CD4-positive, alpha-beta T cell treated with Interleukin-12 subunit alpha and Interleukin-12 subunit beta, for 1 hour (primary cell): ENCODE measurements around the gene ANAPC4.

Source experiments
- DNase-seq: peaks from one replicate; pipeline ENCODE4 v3.0.0-alpha.2; 2020

The ANAPC4 gene

DNA sequence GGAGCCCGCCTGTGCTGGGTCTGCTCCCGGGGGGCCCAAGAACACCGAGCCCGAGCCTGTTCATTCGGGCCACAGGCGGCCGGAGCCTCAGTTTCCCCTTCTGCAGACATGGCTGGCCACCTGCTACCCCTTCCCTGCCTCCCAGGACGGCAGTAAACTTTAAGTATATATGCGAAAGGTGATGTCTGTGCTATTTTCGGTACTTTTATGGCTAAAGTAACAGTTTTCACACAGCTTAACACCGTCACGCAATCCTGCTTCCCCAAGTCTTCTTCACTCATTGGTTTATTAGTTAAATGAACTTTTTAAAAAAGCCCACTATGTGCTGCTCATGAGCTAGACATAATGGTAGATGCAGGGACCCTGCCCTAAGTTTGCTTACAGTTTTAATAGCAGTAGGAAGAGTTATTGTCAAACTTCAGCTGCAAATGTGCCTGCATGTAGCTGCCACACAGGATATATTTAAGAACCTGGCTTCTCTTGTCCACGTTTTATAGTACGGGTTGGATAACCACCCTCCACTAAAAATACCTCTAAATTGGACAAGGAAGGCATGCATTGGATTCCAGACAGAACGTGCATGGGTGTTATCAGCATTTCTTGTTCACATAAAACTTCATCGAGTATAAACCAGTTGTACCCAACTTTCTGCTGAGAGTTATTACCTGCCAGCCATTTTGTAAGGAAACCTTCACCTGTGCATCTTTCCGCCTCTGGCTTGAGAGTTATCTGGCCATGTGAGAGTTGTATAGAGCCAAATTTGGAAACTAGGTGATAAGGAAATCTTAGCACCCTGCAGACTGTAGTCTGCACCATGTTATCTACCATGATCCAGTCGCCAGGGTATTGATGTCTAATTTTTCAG is 741 bp downstream of the ANAPC4 start:
- DNase-seq, result no peak

DNA sequence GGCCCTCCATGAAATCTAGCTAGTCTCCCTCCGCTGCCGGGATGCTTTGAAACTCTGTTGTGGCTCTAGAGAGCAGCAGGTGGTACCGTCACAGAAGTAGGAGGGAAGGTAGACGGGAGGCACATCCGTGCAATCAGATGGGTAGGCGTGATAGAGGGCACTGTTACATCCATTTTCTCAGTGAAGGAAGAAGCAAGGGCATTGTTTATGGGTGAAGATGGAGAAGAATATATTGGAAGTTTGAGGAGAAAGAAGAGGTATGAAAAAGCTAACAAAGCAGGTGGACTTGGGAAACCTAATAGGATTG is 1.3 kb downstream of the ANAPC4 start:
- DNase-seq, result no peak

DNA sequence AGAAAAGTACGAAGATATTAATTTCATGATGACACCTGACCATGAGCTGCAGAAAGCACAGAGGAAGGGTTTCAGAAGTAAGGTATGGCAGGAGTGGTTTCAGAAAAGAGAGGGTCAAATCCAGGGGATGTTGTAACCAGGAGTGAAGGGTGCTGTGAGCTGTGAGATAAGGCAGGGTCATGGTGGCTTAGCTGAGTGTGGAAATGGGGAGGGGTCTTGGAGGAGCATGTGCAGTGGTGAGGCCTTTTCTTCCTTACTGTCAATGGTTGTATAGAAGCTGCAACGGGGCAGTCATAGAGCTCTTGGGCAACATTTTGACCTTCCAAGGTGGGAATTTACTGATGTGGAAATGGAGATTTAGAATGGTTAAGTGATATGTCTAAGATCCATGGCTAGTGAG is 2.5 kb downstream of the ANAPC4 start:
- no peak for DNase-seq

DNA sequence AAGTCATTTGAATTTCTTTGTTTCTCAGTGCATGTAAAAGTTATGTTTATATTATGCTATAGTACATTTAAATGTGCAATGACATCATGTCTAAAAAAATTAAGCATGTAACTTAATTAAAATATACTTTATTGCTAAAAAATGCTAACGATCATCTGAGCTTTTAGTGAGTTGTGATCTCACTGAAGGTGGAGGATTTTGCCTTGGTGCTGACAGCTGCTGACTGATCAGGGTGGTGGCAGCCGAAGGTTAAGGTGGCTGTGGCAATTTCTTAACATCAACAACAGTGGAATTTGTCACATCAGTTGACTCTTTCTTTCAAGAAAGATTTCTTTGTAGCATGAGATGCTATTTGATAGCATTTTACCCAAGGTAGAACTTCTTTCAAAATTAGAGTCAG is 6.6 kb downstream of the ANAPC4 start:
- DNase-seq, result no peak

DNA sequence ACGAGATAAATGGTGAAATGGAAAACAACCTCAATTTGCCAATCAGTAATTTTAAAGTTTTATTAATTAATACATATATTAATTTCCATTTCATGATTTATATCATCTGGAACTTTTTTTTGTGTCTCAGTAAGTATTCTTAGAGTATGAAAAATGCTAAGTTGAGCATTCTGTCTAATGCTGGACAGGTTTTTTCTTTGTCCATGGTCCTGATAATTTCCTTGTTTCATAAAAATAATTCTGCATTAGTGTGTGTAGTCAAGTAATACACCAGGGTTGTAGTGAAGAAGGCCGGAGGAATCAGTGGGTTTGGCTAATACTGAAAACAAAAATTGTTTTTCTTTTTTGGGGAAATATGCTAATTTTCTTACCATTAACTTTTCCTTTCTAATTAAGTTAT is 9.9 kb downstream of the ANAPC4 start:
- no peak for DNase-seq

DNA sequence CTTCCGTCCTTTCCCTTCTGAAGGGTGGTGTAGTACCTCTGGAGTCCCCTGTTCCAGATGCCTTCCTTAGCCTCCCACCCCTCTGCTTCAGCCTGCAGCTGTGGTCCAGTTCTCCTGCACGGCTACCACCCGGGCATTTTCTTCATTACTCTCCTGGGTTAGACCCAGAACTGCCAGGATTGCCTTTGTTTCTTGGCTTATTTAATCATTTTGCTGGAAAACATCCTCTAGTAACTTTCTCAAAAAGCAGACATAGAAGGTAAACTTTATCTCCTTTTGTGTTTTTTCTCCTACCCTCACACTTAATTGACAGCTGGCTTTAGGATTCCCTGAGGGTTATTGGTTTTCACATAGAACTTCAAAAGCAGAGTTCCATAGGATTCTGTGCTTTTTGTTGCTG is 20.2 kb downstream of the ANAPC4 start:
- no peak for DNase-seq

DNA sequence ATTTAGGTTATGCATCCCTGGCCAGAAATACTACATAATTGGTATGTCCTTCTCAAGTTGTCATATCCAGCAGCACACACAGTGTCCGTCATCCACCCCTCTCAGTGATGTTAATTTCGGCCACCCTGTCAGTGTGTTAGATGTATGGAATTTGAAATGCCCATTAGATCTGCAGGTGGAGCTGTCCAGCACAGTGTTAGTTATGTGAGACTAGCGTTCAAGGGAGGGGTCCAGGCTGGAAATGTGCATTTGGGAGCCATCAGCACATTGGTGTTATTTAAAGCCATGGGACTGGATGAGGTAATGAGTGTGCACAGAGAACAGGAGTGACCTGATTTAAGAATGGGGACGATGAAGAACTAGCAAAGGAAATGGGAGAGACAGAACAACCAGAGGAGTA is 22.4 kb downstream of the ANAPC4 start:
- no peak for DNase-seq

DNA sequence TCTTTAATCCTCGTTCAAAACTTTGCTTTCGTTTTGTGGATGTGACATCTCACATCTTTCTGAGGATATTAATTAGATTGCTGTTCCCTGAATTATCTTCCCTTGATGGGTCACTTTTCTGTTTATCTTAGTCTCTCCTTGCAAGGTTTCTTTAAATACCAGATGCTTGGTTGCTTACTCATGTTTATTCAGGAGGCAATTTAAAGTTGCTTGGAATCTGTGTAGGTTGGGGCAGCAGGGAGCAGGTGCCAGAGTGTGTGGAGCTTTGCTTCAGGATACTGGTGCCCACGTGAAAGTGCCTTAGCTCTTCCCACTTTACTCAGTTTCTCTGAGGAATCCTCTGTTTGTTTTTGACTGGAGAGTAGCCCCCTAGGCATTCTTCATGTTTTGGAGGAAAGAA is 24.0 kb downstream of the ANAPC4 start:
- DNase-seq, result no peak

DNA sequence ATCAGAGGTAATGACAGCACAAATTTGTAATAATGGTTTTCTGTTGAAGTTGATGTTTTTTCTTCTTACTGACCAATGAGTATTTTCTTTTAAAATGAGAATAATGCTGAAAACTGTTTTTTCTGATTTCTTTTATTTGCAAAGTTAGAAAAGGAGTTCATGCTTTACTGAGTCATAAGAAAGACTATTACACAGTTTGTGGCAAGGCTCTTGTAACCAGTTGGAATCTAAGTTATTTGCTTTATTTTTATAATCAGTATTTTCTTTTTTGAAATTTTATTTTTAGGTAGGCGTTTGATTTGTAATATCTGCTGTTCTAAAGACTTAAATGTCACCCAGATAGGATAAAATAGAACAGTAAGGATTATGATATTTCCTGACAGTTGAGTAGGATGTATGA is 25.5 kb downstream of the ANAPC4 start:
- DNase-seq, result no peak

DNA sequence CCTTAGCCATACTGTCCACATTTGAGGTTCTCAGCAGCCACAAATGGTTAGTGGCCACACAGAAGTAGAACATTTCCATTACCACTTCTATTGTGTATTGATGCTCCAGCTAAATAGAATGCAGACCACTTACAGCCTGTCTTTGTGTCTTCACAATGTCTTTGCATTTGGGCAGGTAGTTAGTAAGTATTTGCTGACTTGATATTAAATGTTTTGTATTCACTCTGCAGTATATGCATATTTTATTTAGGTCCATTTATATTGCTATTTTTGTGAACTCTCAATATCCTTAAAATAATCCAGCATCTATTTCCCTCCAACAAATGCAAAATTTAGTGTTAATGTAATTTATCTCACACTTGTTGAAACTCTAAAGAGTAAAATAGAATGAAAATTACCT is 26.6 kb downstream of the ANAPC4 start:
- DNase-seq, result no peak

DNA sequence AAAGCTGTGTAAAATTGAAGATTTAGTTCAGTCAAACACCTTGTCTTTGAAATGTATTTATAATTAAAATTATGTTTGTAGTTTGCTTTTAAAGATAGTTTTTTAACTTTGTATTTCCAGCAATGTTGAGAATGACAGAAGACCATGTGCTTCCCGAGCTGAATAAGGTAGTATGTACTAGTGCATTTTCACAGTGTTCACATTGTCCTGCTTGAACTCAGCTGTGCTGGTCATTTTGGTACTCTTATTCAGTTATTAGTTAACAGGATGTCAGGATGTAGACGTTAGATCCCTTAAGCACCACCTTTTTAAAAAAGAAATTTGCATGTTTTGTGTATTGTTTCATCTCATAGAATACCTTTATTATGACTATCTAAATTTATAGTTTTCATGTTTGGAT is 28.4 kb downstream of the ANAPC4 start:
- no peak for DNase-seq

DNA sequence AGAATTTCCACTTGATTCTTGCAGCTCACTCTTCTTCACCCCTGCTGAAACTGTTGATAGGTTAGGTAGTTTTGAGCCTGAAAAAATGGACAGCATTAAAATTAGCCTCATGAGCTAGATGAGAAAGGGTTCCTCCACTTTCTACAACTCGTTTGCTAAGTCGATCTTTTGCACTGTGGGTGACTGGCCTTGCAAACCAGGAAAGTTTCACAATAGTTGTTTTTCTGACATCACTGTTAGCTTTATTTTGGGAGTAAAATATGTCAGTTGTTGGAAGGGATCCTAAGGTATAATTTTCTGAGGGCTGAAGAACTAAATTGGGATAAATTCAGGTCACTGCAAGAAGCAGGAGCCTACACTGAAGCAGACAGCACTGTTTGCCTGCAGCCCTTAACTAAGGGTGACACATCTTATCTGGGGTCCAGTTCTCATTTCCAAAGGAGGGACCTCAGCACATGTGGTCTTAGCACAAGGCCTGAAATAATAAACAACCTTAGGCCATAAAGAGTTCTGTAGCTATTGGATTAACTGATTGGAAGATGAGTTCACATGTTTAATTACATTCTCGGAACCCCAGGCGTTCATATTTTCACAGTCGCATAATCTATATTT is 29.1 kb downstream of the ANAPC4 start:
- no peak for DNase-seq

DNA sequence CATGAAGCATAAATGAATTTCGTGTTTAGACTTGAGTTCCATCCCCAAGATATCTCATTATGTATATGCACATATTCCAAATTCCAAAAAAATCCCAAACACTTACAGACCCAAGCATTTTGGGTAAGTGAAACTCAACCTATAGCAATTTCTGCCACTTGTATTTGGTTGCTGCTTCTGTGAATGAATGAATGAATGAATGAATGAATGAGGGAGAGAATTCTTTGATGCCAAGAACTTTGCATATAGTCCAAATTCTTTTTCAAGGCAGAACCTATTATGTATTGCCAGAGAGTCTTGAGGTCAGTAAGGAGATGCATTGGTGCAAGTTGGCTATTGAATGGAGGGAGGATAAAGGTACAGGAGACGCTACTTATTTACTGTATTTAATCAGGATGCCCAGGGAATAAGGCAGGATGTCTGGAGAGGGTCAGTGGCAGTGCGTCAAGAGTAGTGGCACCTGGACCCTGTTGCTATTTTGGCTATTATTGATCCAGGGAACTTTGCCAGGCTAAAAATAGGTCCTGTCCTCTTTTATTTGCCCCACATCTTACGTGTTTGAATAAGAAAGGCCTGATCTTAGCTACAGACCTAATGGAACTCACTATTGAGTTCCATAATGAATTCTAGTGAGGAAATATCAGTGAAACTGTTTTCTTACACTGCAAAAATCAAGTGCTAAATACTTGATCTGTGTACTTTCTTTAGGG is 33.9 kb downstream of the ANAPC4 start:
- no peak for DNase-seq

DNA sequence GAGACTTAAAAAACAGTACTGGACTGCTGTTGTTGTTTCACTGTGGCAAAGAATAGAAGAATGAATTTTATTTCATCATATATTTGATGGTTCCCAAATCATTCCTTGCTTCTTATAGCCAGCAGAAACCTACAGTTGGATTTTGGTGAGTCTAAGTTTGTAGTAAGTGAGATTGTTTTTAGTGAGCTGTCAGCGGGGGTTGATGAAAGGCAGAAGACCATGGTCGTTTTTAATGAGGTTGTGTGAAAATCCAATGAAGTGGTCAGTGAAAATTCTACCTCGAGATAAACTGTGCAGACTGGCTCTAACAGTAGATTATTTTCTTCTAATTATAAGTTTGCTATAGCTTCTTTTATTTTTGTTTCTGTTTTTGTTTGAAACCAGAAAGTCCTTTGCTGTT is 36.2 kb downstream of the ANAPC4 start:
- no peak for DNase-seq

DNA sequence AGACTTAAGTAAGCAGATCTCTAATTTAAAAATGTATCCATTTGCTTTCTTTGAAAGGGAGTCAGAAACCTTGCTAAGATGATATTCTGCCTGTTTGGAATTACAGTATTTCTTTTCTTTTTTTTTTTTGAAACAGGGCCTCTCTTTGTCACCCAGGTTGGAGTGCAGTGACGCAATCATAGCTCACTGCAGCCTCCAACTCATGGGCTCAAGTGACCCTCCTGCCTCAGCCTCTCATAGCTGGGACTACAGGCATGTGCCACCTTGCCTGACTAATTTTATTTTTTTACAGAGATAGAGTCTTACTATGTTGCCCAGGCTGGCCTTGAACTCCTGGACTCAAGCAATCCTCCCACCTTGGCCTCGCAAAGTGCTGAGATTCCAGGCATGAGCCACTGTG is 40.0 kb downstream of the ANAPC4 start:
- no peak for DNase-seq

DNA sequence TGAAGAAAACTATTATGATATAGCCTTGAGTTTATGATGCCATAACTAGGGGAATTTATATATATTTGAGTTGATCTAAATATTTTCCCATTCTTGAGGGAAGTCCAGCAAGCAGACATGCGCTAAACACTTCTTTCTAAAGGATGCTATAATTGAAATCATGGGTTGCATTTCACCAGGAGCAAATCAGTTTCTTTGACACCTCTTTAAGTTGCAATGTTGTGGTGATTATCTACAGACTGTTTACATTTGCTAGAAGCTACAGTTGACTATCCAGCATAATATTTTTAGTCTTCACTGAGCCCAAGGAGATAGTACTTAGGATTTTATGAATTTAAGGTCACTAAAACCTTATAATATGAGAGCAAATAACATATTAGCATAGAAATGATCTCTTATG is 43.9 kb downstream of the ANAPC4 start:
- DNase-seq, result no peak

DNA sequence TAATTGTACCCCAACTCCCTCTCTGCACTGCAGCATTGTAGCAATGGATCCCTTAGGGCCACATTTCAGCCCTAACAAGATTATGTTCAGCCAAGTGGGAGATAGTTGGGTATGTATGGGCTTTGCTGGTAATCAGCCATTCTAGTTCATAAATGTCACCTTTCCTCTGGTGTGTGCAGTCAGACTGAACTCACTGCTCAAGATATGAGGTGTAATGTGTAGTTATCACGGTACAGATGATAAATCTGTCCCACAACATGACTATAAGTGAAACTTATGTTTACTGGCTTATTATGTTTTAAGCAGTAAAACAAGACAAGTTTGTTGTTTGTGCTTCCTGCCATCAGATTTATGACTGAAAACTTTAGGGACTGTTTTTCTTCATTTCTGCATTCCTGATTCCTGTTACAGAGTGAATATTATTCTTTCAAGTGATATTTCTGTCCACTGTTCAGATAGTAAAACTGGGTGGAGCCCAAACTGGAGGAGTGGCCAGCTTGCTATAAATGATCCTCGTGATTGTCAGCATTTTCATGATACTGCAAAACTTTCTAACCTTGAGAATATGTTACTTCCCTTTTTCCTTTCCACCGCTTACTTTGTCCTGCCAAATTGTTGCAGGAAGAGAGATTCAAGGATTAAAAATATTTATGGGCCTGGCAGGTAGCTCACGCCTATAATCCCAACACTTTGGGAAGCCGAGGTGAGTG is 44.9 kb downstream of the ANAPC4 start:
- no peak for DNase-seq

DNA sequence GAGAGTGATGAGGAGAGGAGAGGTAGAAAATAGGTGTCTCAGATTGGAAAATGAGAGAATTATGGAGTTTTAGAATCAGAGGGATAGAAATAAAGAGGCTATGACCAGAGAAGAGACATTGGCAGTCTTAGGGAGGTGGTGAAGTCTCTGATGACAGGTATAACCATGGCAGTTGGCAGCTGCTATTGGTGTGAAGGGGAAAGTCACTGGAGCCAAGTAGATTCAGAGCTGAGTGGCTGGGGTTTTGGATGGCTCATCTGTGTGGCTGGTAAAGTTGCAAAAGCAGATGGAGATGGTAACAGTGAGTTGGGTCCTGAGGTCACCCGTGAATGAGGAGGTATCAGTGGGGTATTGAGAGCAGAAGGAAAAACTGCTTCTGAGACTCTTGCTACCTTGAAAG is 46.5 kb downstream of the ANAPC4 start:
- no peak for DNase-seq

DNA sequence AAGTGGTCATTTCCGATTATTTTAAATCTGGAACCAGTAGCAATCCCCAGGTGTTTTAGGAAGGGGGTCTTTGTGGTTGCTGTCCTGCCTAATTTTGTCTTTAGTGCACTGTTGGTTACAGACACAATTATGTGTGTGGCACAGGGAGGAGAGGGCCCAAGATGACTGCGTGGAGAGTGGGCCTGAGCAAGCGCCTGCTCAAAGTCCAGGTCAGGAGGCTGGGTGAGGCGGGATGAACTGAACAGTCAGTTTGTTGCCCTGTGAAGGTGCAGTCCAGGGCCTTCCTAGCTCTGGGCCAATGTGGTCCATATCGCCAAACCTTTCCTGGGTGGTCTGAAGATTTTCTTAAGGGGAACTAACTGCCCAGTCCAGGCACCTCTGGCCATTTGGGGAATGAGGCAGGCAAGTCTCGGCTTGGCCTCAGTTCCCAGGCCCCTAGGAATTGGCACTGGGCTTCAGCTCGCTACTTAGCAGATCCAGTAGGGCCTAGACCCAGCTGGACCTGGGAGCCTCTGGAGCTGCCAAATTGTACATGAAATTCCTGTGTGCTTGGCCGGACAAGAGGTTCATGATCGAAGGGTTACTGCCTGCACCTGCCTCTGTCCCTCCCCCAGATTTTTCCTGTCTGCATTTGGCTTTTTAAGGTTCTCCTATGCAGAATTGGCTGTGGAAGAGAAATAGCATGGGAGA is 47.6 kb downstream of the ANAPC4 start:
- no peak for DNase-seq

DNA sequence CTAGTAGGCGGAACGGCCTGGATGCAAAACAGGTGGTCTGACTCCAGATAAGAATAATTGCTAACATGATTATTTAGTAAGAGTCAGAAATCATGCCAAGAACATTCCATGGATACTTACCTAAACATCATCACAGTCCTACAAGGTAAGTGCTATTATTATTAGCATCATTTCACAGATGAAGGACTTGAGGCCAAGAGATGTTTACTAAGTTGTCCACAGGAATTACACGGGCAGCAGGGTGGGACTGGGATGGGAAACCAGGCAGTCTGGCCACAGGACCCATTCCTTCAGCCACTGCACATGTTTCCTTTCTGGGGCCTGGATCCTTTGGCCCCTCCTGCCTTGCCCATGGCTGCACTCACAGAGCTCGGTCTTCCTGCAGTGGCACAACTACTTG is 48.3 kb downstream of the ANAPC4 start:
- DNase-seq, result no peak

DNA sequence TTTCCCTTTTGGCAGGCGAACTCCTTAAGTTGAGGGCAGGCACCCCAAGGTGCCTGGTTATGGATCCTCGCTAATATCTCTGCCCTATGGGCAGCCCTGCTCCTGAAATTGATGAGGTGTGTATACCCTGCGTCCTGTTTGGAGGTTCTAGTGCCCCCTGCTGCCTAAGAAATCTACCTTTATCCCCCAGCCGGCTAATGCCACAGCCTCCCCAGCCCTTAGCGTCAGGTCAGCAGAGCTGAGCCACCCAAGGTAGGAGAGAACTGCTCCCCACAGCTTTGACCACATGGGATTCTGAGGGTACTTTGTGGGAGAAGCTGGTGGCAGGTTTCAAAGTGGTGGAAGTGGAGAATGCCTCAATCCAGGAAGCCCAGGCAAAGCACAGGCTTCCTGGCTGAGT is 50.8 kb downstream of the ANAPC4 start:
- DNase-seq, result no peak

DNA sequence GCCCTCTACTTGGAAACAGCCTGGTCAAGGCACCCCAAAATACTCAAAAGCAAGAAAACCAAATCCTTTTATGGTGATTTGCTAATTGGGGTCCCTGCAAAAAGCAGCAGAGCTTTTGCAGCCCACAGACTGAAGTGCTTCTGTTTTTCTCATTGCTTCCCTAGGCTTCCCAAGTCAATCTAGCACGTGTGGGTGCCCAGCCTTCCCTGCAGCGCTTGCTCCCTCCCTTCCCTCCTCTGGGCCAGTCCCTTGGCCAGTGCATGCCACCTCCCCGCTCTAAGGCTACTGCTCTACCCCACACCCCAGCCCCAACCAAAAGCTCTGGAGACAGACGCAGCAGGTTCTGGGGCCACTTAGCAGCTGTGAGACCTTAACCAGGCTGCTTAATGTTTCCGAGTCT is 53.6 kb downstream of the ANAPC4 start:
- DNase-seq, result no peak
